ENCODE results near the gene STK17B. TPM values are rescaled to one million over a fixed set of nuclear protein-coding genes. Genes with fewer than 3 reads are reported as not detected.

STK17B gene
- polyA plus RNA-seq, 3 donors = 171 to 296 (median 244) TPM

- no peak overlapping the region for H3K27ac Mint-ChIP-seq
- Histone ChIP-seq H3K4me2 (replicated peaks; ENCODE audit: extremely low read depth, low read length, poor library complexity, severe bottlenecking) (no peak overlapping the region), H3K9ac (ENCODE audit: insufficient read depth, low read length, poor library complexity, severe bottlenecking) (no peak overlapping the region), H3K4me3 (replicated peaks in 1 of 3; ENCODE audit: low read depth in 2 of 3, low read length in 3 of 3) (no peak overlapping the region), H3K36me3 (replicated peaks in 1 of 2; ENCODE audit: control insufficient read depth in 1 of 2, insufficient read depth in 2 of 2, low read length in 2 of 2) (no peaks in the 10 kb centered on the region), H3K27ac (ENCODE audit: low read depth in 1 of 2, low read length in 2 of 2) (no peak overlapping the region), H2AFZ (ENCODE audit: insufficient read depth, low read depth, low read length, poor library complexity, severe bottlenecking) (no peak overlapping the region), H4K20me1 (ENCODE audit: insufficient read depth, low read length) (no peaks in the 10 kb centered on the region), H3K27me3 (ENCODE audit: control insufficient read depth in 2 of 2, insufficient read depth in 2 of 2, low read length in 2 of 2) (no peaks in the 10 kb centered on the region), H3K9me3 (replicated peaks in 1 of 2; ENCODE audit: control insufficient read depth in 1 of 2, insufficient read depth in 1 of 2, low read length in 2 of 2) (no peaks in the 10 kb centered on the region), H3K4me1 (ENCODE audit: control insufficient read depth in 1 of 2, insufficient read depth in 2 of 2, low read length in 2 of 2) (peaks cover 16 to 22% of the 10 kb centered on the region in 2 donors), H3K79me2 (ENCODE audit: insufficient read depth, low read length) (no peaks in the 10 kb centered on the region)
- H3K9me3 Mint-ChIP-seq = peaks cover 2 to 5% (median 4%) of the 10 kb centered on the region in 7 donors
- TF ChIP-seq CTCF (IDR thresholded peaks at IDR 0.05) = no peak
- no peak overlapping the region for H3K4me3 Mint-ChIP-seq
- peaks cover 0 to 1% (median 0%) of the 10 kb centered on the region in 3 donors for H3K27me3 Mint-ChIP-seq (ENCODE audit: low read depth in 3 of 3)
- no peaks in the 10 kb centered on the region for H3K36me3 Mint-ChIP-seq
- intact Hi-C loops (cut with micrococcal nuclease) = no loop called here
- no peak for DNase-seq
- 100% methylated on average over 2 of the region's 2 CpGs for WGBS (ENCODE audit: insufficient coverage)
- peaks cover 31% of the 10 kb centered on the region for H3K4me1 Mint-ChIP-seq
Observed at GRCh38 chr2:196103626-196104025, 67.8 kb downstream of the STK17B start.

GRCh38 chr2:196101325-196101991 lies 69.9 kb downstream of the STK17B start:
- H3K4me3 ChIP-seq (replicated peaks in 1 of 3; ENCODE audit: low read depth in 2 of 3, low read length in 3 of 3) = no peak overlapping the region
- H3K27ac ChIP-seq (ENCODE audit: low read depth in 1 of 2, low read length in 2 of 2) = no peak overlapping the region
- H3K9me3 Mint-ChIP-seq = peaks cover 0 to 2% (median 0%) of the 10 kb centered on the region in 7 donors
- no peak for TF ChIP-seq CTCF (IDR thresholded peaks at IDR 0.05)
- no peaks in the 10 kb centered on the region for H3K36me3 ChIP-seq (replicated peaks in 1 of 2; ENCODE audit: control insufficient read depth in 1 of 2, insufficient read depth in 2 of 2, low read length in 2 of 2)
- H3K4me1 ChIP-seq (ENCODE audit: control insufficient read depth in 1 of 2, insufficient read depth in 2 of 2, low read length in 2 of 2) = peaks cover 16 to 22% of the 10 kb centered on the region in 2 donors
- 53% methylated on average over 5 of the region's 6 CpGs for WGBS (ENCODE audit: insufficient coverage)
- no peaks in the 10 kb centered on the region for H4K20me1 ChIP-seq (ENCODE audit: insufficient read depth, low read length)
- DNase-seq = peak in 1 of 3 donors; percentile 20
- H3K36me3 Mint-ChIP-seq = no peaks in the 10 kb centered on the region
- no peaks in the 10 kb centered on the region for H3K27me3 ChIP-seq (ENCODE audit: control insufficient read depth in 2 of 2, insufficient read depth in 2 of 2, low read length in 2 of 2)
- no peaks in the 10 kb centered on the region for H3K9me3 ChIP-seq (replicated peaks in 1 of 2; ENCODE audit: control insufficient read depth in 1 of 2, insufficient read depth in 1 of 2, low read length in 2 of 2)
- no peak overlapping the region for H3K4me2 ChIP-seq (replicated peaks; ENCODE audit: extremely low read depth, low read length, poor library complexity, severe bottlenecking)
- H3K4me1 Mint-ChIP-seq = peaks cover 31% of the 10 kb centered on the region
- H3K79me2 ChIP-seq (ENCODE audit: insufficient read depth, low read length) = no peaks in the 10 kb centered on the region
- no peak overlapping the region for H3K9ac ChIP-seq (ENCODE audit: insufficient read depth, low read length, poor library complexity, severe bottlenecking)
- peak overlapping the region; percentile 10 for H2AFZ ChIP-seq (ENCODE audit: insufficient read depth, low read depth, low read length, poor library complexity, severe bottlenecking)
- intact Hi-C loops (cut with micrococcal nuclease) = no loop called here
- H3K27ac Mint-ChIP-seq = peak overlapping the region in 1 of 7 donors; percentile 73
- no peak overlapping the region for H3K4me3 Mint-ChIP-seq
- H3K27me3 Mint-ChIP-seq (ENCODE audit: low read depth in 3 of 3) = peaks cover 0 to 1% (median 0%) of the 10 kb centered on the region in 3 donors

Measured in CD14-positive monocyte (primary cell).